HG03135 (cell line): ENCODE results near the gene SYNDIG1L.
"Not testable (repeated sequence)": the region's sequence is repeated elsewhere in the genome, so short reads cannot be mapped to it uniquely, and the experiment has no call there.

Experiments
- ATAC-seq: cut with Tn5 transposase; IDR thresholded peaks from one replicate; pipeline ENCODE4 v1.9.1; 2021; ENCODE audit warnings: mild to moderate bottlenecking, moderate library complexity; ENCODE audit not compliant: unreplicated experiment

Gene SYNDIG1L

DNA sequence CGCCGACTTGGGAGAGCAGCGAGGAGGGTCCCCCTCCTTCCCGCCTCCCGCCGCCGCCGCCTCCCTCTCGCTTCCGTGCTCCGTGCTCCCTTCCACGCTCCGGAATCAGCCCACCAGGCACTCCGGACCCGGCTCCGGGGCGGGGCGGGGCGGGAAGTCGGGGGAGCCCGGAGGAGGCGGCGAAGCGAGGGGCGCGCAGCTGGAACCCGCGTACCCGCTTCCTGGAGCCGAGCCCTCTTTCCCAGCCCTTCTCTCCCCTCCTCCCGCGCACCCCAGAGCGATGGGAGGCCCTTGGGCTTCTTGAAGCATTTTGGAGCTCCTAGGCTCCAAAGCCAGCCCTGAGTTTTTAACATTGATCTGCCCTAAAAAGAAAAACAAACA lies at the start of gene SYNDIG1L:
Gene SYNDIG1L, minus strand, starts transcription at position 9 of the 381 bp plus-strand sequence. CDS start 16,466 bp downstream, outside the sequence.
- ATAC-seq = no peak

DNA sequence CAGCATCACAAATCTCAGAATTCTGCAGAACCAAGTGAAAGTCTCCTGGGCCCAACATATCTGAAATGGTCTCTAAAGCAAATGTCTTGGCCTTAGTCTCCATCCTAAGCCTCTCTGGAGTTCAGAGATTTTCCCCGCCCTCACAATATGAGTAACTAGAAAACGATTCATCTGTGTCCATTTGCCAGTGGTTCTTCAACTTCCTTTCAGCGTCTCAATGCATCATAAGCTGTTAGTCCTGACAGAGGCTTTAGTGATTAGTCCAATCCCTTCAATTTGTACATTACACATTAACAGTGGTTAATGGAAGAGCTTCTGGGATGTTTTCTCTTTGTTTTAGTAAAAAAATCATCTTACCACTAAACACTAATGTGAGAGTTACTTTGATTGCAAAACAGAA lies 49.7 kb upstream of the SYNDIG1L start:
- no peak for ATAC-seq

DNA sequence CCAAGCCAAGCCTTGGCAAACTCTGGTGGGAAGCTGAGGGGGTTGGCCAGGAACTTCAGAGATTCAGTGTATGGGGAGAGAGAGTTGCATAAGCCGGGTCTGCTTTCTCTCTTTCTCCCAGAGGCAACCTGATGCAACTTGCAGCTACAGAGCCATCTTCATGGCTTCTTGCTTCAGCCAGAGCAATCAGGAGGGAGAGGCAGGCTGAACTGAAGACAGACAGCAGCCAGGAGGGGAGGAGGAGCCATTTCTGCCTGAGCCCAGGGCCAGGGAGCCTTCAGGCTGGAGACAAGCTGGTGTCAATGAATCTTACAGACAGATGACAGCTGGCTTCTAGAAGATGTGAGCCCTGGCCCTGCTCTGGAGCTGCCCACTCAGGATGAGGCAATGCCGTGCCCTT lies 48.4 kb upstream of the SYNDIG1L start:
- ATAC-seq = no peak

DNA sequence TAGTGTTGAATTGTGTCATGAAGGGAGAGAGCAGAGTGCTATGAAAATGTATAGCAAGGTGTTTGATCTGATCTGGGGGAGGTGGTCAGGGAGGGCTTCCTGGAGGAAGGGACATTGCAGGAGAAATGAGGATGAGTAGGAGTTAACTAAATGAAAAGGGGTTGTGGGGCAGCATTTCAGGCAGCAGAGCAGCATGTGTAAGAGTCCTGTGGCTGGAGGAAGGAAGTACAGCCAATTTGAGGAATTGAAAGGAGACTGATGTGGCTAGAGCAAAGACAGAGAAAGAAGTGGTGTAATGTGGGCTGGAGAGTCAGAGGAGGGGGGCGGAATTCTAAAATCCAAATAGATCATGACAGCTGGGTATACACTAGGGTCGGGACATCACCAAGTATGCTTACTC lies 46.6 kb upstream of the SYNDIG1L start:
- ATAC-seq = no peak

DNA sequence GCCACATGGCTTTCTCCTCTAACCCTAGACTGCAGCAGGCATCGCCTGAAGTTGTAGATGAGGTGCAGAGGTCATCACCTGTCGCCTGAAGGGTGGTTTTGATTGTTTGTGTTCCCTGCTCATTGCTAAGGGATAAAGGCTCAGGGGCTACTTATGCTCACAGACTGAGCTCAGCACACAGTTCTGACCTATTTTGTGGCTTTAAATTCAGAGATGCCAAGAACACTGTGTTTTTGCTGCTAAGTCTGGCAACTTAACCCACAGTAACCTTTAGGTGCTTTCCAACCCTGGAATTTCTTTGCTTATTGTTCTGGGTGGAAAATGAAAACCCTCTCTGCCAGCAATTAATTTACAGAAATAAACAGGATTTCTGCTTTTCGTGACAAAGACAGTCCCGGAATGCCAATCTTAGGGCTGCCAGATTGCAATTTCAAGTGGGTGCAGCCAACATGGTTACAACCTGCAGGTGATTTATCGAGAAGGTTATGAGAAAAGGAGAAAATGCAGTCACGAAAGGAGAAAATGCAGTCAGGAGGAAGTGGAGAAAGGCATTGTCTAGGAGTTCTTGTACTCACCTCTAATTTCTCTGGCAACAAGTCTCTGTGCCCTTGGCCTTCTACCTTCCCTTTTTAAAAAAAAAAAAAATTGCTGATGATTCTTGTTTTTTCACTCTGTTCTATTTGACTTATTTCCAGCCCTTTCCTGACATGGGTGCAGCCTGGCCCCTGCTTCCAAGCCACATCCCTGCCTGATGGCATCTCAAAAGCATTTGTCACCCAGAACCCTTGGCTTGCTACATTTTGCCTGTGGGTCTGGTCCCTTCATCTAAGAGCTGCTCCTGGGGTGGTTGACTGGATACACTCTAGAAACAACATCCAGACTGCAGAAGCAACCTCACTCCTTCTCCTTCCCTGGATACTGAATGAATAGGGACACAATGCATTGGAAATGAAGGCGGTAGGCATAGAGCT lies 43.8 kb upstream of the SYNDIG1L start:
- ATAC-seq = no peak

DNA sequence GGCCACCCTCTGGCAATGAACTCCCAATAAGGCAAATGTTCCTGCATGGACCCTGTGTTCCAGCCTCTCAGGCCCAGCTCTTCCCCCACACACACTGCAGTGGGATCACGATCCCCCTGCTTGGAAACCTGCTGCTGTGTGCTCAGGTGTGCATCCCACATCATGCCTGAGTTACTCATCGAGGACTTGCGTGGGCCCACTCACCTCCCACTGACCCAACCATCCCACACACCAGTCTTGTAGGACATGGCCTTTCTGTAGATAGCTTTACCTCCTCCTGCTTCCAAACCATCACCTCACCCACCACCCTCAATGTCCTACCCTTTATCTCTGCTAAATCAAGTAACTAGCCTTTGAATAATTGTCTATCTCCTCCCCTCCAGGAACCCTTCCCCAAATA lies 42.5 kb upstream of the SYNDIG1L start:
- ATAC-seq = no peak

DNA sequence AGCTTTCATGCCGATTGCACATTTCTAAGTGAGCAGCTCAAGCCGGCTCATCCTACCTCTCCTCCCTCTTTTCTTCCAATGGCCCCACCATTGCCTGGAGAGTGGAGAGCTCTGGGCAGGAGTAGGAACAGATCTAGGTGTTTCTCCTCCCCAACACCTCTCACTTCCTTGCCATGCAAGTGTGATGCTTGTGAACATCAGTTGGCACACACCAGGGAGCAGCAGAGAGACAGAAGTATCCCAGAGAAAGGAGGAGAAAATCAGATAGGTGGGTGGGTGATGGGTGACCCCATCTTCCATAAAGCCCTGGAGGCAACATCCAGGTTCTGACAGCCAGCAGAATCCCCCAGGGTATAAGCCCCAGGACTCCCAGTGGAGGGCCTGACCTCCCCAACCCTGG lies 39.3 kb upstream of the SYNDIG1L start:
- no peak for ATAC-seq

DNA sequence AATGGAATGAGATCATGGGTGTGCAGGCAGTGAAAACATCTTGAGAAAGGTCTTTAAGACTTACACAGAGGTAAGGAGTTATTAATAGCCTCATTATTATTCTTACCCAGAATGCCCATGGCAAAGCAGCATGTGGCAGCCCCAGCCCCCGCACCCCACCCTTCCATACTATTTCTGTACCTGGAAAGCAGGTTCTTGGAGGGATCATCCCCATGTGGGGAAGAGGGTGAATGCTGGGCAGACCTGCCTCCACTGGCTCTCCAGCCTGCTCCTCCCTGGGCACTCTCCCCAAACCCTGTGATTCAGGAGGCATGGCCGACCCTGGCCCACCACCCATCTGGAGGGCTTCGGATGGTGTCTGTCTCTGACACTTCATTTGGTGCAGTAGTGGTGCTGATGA lies 38.8 kb upstream of the SYNDIG1L start:
- ATAC-seq = no peak

DNA sequence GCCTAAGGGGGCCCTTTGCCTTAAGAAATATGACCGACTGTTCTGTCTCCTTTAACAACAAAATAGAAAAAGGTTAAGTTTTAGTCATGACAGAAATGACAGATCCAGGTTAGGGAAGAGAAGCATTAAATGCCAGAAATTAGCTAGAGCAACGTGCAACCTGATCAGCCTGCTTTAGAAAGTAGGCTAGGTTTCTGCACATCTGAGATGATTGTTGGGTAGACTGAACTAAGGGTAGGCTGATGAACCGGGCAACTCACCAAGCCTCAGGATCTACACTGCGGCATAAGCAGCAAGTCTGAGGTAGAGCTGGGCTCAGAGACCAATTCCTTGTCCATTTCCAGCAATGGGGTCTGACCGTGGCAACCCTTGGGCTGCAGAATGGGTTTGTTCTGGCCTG lies 37.7 kb upstream of the SYNDIG1L start:
- no peak for ATAC-seq

DNA sequence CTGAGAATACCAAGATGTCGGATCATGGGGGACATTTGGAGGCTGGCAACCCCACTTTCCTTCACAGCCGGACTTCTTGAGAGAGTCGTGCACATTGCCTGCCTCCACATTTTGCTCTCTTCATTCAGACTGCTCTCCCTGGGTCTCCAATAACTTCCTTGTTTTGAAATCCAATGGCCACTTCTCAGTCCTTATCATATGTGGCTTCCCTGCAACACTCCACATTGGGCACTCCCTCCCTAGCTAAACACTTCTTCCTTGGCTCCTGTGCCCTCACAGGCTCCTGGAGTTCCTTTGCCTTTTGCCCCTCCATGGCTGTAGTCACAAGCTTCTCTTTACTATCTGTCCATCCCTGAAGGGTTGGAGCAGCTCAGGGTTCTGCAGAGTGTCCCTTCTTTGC lies 37.0 kb upstream of the SYNDIG1L start:
- ATAC-seq = no peak

DNA sequence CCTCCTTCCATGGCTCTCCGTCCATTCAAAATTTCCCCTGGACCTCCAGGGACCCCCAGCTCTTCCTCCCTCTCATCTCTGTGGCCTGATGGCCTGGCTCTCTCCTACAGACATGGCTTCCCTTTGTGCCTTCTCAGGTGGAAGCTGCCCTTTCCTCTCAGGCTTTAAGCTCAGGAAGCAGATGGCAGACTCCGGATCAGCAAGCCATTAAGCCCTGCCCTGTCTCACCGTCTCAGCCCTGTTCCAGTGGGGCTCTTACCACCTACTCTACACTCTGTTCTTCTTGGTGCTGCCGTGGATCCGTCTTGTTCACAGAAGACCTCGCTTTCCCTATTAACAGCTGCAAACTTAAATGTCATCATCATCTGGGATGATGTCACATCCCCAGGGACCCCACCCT lies 34.0 kb upstream of the SYNDIG1L start:
- ATAC-seq = no peak

DNA sequence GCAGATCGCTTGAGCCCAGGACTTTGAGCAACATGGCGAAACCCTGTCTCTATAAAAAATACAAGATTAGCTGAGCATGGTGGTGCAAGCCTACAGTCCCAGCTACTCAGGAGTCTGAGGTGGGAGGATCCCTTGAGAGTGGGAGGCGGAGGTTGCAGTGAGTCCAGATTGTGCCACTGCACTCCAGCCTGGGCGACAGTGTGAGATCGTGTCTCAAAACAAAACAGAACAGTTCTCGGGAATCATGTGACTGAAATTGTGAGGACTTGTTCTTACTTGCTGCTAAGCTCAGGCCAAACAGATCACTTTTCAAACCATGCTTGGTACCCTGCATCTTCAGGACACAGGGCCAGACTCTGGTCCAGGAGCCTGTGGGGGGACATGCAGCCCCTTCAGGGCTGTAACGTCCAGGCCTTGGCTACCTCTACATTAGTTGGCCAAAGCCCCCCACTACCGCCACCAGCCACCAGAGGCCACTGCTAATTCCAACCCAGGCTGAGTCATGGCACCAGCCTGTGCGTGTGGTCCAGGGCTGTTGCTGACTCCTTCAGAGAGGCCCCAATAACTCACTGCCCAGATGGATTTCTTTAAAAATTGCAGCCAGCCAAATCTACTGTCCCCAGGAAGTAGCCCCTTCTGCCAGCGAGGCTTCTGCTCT lies 33.4 kb upstream of the SYNDIG1L start:
- peak; percentile 54 for ATAC-seq

DNA sequence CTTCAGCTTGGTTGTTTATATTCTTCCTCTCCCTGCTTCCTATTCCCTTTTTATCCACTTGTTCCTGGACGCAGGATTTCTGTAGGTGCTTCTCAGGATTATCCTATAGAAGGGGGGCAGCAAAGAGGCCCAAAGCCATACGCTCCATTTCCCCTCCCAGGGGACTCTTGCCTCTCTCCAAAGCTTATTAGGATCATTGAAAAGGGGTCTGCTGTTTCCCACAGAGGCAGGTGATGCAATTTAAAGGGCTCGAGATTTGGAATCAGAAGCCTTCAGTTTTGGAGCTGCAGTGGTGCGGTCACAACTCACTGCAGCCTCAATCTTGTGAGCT lies 31.5 kb upstream of the SYNDIG1L start:
- ATAC-seq = no peak

DNA sequence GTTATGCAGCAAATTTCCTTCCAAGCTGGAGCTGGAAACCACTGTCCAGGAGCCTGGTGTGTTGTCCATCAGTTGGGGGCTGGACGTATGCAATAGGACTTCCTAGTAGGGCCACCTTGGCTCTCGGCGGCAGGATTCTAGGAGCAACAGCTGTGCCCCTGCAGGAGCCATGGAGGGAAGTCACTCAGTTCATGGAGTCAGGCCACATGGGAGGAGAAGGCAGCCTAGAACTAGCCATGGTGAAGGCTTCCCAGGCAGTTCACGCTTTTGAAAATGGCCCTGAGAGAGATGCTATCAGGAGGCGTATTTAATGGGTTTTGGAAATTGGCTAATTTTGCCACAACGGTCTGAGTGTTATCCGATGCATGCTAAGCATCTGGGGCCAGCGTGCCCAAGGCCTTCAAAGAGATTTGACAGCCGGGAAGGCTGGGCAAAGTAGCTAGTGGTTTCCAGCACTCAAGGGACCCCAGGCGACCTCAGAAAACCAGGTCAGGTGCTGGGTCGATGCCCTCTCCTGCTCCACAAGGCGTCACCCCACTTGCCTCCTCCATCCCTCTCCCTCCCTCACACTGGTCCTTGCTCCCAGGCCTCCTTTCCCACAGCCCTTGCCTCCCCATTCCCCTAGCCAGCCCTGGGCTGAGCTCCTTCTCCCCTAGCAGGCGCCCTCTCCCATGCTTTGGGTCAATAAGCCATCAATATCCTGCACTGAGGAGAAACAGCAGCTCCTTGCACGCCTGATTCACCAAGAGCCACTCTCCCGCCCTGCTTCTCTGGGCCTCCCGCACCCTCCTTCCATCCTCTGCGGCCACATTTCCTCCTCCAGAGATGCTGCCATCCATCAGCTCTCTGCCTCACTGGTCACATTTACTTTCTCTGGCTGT lies 30.9 kb upstream of the SYNDIG1L start:
- ATAC-seq = no peak

DNA sequence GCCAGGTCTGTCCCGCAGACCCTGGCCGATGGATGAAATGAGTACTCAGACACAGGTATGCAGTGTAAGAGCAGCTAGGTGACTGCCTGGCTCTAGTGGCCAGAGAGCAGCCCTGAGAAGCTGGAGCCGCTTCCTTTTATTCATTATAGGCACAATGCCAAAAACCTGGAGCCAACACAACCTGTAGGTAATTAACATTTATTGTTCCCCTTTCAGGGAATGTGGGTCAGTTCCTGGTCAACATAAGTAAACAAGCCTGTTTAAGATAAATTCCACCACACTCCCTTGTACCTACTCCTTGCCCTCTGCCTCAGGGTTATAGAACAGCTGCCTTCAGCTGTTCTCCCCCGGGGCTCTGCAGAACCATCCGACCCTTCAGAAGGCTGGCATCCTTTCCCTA lies 28.4 kb upstream of the SYNDIG1L start:
- not testable (repeated sequence) for ATAC-seq

DNA sequence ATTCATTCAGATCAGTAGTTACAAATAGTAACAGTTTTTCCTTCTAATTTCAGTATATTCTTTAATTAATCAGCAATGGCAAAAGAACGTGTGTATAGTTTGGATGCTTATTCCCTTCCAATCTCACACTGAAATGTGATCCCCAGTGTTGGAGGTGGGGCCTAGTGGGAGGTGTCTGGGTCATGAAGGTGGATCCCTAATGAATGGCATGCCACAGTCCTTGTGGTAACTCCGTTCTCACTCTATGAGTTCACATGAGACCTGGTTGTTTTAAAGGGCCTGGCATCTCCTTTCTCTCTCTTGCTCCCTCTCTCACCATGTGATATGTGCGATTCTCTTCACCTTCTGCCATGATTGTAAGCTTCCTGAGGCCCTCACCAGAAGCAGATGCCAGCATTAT lies 18.9 kb upstream of the SYNDIG1L start:
- no peak for ATAC-seq

DNA sequence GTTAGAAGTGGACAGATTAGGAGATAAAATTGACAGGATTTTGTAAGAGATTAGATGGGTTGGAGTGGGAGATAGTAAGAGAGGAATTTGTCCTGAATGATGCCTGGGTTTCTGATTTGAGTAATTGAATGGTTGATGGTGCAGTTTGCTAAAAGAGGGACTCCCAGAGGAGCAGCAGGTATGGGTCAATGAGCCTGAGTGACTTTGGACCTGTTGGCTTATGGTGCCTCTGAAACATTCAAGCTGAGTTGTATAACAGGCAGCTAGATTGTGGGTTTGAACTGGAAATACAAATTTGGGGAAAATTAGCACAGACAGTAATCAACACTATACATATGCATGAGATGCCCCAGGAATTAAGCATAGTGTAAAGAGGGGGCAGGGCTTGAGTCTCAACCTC lies 16.7 kb upstream of the SYNDIG1L start:
- ATAC-seq = no peak

DNA sequence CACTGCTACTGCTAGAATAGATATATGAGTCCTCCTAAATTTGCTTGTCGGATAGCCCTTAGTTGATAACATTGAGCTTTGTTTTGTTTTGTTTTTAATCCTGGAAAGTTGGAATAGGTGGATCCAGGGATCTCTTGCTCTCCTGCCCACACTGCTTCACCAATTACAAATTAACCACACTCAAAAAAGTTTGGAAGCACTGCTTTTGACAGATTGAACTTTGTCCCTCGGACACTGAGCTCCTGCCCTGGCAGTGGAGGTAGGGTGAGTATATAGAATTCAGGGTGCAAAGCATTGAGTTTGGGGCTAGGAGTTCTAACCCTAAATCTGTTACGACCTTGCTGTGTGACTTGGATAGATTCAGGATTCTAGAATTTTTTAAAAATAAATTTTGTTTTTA lies 15.1 kb upstream of the SYNDIG1L start:
- ATAC-seq = no peak

DNA sequence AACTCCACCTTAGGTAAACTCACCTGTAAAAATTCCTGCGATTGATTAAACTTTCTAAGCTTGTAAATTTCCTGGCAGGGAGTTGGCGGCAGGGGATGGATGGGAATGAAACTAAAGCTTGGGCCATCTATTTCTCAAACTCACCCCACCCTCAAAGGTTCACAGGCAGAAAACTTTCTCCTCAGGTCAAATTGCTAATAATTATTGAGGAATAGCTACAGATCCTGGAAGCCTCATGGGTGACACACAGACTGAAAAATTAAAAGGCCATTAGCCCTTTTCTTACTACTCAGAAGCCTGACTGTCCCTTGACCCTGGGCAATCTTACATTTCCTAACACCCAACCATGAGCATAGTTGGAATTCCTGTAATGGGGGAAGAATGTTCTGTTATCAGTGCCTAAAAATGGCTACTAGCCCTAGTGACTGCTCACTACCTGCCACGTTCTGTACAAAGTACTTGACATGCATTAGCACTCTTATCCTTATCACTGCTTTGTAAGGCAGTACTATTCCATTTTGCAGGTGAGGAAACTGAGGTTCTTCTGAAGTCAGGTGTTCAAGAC lies 12.4 kb upstream of the SYNDIG1L start:
- ATAC-seq = no peak

DNA sequence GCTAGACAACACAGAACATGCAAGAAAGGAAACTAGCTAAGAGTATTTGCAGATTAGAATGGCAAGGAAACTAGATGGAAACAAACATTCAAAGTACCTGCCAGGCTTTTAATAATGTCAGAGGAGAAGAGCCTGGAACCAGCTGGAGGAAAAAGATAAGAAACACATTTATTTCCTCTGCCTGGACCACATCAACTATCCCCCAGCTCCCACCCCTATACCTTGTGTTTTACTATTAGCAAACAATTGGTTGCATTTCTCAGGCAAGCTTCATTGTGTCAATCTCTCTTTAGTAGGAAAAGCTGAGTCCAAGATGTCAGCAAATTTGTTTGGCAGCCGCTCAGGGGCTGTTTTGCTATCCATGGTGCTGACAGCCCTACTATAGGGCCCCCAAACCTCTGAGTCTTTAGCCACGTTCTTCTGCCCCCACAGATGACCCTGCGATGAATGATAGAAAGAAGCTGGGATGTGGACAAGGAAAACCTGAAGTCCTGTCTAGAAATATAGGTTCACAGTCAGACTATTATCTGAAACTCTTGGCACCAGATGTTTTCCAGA lies 11.6 kb upstream of the SYNDIG1L start:
- ATAC-seq = no peak

DNA sequence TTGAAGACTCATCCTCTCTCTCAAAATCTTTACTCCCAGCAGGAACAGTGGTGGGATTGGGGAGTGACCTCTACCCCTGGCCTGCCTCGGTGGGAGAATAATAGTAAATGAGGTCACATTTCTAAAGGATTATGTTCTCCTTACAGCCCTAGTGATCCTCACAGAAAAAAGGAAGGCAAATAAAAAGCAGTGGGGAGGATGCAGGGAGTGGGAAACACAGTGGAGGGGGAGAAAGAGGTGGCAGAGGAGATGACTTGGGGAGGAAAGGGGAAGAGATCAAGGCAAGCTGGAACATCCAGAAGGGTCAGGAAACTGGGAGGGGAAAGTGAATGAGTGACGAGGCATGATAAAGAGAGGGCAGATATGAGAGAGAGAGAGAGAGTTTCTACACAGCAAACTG lies 8.3 kb upstream of the SYNDIG1L start:
- ATAC-seq = no peak
